ENCODE measurements around the gene SORCS2.

DNA sequence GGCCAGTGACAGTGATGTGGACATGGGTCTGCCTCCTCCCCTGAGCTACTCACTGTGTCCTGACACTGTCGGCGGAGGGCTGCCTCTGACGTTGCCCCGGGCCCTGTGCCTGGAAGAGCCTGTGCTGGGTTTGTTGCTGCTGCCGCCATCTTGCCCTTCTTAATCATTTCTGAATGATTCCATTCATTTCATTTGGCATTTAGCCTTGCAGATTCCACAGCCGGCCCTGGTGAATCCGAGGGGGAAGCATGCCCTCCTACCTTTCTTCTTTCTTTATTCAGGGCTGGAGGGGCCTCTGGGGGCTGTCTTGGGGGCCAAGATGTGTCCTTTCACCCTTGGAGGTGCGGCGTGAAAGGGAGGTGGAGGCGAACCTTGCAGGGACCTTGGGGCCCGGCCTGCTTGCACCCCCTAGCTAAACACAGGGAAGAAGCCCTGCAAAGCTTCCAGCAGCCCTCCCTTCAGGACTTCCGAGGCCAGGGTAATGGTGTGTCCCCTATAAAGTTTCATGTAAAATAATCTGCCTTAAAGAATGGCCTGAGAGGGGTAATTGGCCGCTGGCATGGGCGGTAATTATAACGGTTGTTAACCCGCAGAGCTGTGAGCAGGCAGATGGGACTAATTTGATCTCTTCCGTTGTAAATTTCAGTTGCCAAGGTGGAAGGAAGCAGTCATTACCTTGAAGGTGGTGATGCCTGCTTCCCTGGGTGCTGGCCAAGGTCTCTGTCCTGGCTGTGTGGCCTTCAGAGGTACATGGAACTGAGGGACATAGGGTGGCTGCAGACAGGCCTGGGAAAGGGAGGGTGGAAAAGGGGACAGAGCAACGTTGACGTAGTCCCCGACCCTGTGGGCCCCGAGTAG, 150.1 kb downstream of the SORCS2 start:
- TF ChIP-seq POLR2A (IDR thresholded peaks at IDR 0.05; ENCODE audit: low read length), result no peak
- no peak for TF ChIP-seq GATA1 (IDR thresholded peaks at IDR 0.05; ENCODE audit: low read depth, low read length)
